Measurements from ENCODE around the gene CYP2A6. TPM values are rescaled to one million over a fixed set of nuclear protein-coding genes. Genes with fewer than 3 reads are reported as not detected.

CYP2A6 gene
- total RNA-seq, 1 experiment from 2014 or later = 0.28 TPM

DNA sequence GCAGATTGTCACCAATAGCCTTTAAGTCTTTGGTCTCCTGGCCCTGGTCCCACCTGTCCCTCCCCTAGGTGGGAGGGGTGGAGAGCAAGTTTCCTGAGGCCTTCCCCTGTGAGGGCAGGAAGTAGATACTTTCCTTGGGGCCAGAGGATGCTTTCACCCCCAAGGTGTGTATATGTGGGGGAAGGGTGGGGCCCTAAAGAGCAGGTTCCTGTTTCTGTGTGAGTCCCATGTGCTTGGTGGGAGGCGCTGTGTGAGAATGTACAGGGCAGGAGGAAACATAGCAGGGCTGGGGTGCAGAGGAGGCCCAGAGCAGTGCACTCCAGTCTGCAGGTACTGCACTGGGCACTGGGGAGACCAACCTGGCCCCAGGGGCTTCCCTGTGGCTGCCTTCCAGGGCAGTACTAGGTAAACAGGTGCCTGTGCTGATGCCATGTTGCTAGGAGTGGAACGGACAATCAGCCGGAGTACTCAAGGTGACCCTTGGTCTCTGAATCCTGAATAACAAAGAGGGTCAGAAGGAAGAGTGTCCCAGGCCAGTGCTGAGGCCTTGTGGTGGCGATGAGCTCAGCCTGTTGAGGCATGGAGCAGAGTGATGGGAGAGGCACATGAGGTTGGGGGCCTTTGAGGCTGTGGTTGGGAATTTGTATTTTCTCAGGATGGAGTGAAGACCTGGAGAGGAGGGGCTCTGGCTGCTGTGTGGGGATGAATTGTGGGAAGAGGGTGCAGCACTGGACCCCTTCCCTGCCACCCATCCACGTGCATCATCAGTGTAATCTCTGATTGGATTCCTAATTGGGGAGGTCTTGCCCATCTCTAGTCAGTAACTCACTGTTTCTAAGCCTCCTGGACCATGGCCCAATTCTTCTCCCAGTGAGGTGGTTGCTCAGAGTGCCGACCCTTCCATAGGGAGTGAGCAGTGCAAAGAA lies 46.1 kb downstream of the CYP2A6 start:
- Histone ChIP-seq H3K27ac (ENCODE audit: insufficient read length, low read depth, low read length) (no peak overlapping the region), H3K56ac (ENCODE audit: insufficient read length, low read depth, low read length) (no peak overlapping the region), H2BK120ac (ENCODE audit: low read depth, low read length, poor library complexity, severe bottlenecking) (no peak overlapping the region), H3T11ph (ENCODE audit: low read length) (no peak overlapping the region), H3K79me1 (ENCODE audit: insufficient read depth, low read depth, low read length, poor library complexity, severe bottlenecking) (peaks cover 8% of the 10 kb centered on the region), H2BK15ac (ENCODE audit: low read depth, low read length) (no peak overlapping the region), H2AK5ac (ENCODE audit: insufficient read length, low read length) (no peak overlapping the region), H4K20me1 (ENCODE audit: control insufficient read depth, insufficient read depth, insufficient read length) (peaks cover 4% of the 10 kb centered on the region), H3K4me1 (ENCODE audit: insufficient read depth, low read length) (peaks cover 15% of the 10 kb centered on the region), H4K91ac (ENCODE audit: insufficient read length, low read depth, low read length) (no peak overlapping the region), H4K8ac (replicated peaks; ENCODE audit: insufficient read length, low read depth, low read length) (no peak overlapping the region), H3K9me3 (ENCODE audit: control insufficient read depth, low read depth, low read length) (no peaks in the 10 kb centered on the region), H3K4me2 (ENCODE audit: insufficient read depth, insufficient read length, low read length) (no peak overlapping the region), H3K18ac (ENCODE audit: insufficient read length, low read depth, low read length) (no peak overlapping the region), H2BK20ac (ENCODE audit: low read depth, low read length, poor library complexity, severe bottlenecking) (no peak overlapping the region), H3K14ac (ENCODE audit: insufficient read depth, low read length) (no peak overlapping the region; the same call in 1 of the 2 replicates), H2BK5ac (ENCODE audit: insufficient read length, low read length) (no peak overlapping the region), H3K79me2 (ENCODE audit: insufficient read depth, low read length) (peaks cover 22% of the 10 kb centered on the region; the same call in 1 of the 2 replicates), H4K5ac (ENCODE audit: insufficient read length, low read depth, low read length) (no peak overlapping the region), H3K23ac (ENCODE audit: insufficient read length, low read depth, low read length) (no peak overlapping the region), H3K4ac (ENCODE audit: low read depth, low read length) (no peak overlapping the region), H3K23me2 (ENCODE audit: insufficient read length, low read depth, low read length, poor library complexity, severe bottlenecking) (peaks cover 5% of the 10 kb centered on the region), H3K9ac (ENCODE audit: extremely low read depth, insufficient read length, low read length) (no peak overlapping the region), H2AFZ (ENCODE audit: low read length) (no peak overlapping the region), H2BK12ac (ENCODE audit: insufficient read length, low read depth, low read length) (no peak overlapping the region), H3K27me3 (ENCODE audit: insufficient read depth, low read length) (no peaks in the 10 kb centered on the region)
- H3K36me3 Mint-ChIP-seq (ENCODE audit: insufficient read depth in 1 of 3, low read depth in 3 of 3) = peaks cover 32 to 71% (median 58%) of the 10 kb centered on the region in 3 experiments; a peak in 6 of 7 replicates
- TF ChIP-seq, protein P1, sequence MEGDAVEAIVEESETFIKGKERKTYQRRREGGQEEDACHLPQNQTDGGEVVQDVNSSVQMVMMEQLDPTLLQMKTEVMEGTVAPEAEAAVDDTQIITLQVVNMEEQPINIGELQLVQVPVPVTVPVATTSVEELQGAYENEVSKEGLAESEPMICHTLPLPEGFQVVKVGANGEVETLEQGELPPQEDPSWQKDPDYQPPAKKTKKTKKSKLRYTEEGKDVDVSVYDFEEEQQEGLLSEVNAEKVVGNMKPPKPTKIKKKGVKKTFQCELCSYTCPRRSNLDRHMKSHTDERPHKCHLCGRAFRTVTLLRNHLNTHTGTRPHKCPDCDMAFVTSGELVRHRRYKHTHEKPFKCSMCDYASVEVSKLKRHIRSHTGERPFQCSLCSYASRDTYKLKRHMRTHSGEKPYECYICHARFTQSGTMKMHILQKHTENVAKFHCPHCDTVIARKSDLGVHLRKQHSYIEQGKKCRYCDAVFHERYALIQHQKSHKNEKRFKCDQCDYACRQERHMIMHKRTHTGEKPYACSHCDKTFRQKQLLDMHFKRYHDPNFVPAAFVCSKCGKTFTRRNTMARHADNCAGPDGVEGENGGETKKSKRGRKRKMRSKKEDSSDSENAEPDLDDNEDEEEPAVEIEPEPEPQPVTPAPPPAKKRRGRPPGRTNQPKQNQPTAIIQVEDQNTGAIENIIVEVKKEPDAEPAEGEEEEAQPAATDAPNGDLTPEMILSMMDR (conservative IDR thresholded peaks at IDR 0.05) = no peak
- peaks cover 63 to 75% of the 10 kb centered on the region in 2 experiments for H3K4me1 Mint-ChIP-seq
- H3K4me3 Mint-ChIP-seq = peak overlapping the region; percentile 5 to 12
- no peaks in the 10 kb centered on the region; the same call in none of the 2 replicates for H3K27me3 Mint-ChIP-seq (ENCODE audit: low read depth)
- no CpG with 5 or more reads among the region's 6 CpGs for WGBS (ENCODE audit: extremely low coverage, insufficient read length, low lambda C conversion rate)
- no peaks in the 10 kb centered on the region; a peak in 2 of 5 replicates for H3K9me3 Mint-ChIP-seq
- DNase-seq = peak; percentile 71
- H3K27ac Mint-ChIP-seq = peak overlapping the region; percentile 59 to 92 (median 74); a peak in 5 of 7 replicates
